IMR-90 (cell line): ENCODE results near the gene INHA. TPM values are rescaled to one million over a fixed set of nuclear protein-coding genes. Genes with fewer than 3 reads are reported as not detected.

ENCODE experiments used
- ATAC-seq: fragments of 200-7000 bp; cut with Tn5 transposase; 2 replicates; pipeline ENCODE4 v1.9.1; 2020; ENCODE audit warnings: low read depth, mild to moderate bottlenecking, moderate library complexity
- BruUV-seq: library from RNA; stranded (reverse); fragments of 400-500 nt; replicated peaks from 2 replicates; lab custom pipeline; 2021; lab: Mats Ljungman, UMichigan
- CTCF ChIA-PET: fragments of 300-600 bp; formaldehyde crosslinking; extraction: SDS; loops from one replicate; lab custom pipeline; 2021; ENCODE audit warnings: antibody characterized with exemption; lab: Yijun Ruan, JAX
- POLR2A ChIA-PET: fragments of 300-600 bp; sonication (Branson Sonifier 250); formaldehyde crosslinking; loops from one replicate; lab custom pipeline; 2022; ENCODE audit warnings: antibody characterized with exemption; ENCODE audit not compliant: unreplicated experiment; lab: Charles Lee
- DNase-seq: peaks from one replicate; pipeline ENCODE4 v3.0.0; 2013
- H2AFZ ChIP-seq: replicated peaks from 2 replicates; pipeline ENCODE3; 2013; ENCODE audit warnings: low read length, mild to moderate bottlenecking; ENCODE audit not compliant: poor library complexity
- H2AK5ac ChIP-seq: 2 replicates; pipeline ENCODE4 v1.6.1; 2013; ENCODE audit warnings: low read depth, low read length, inconsistent platforms
- H2AK9ac ChIP-seq: replicated peaks from 2 replicates; pipeline ENCODE3; 2013; ENCODE audit warnings: mild to moderate bottlenecking, low read depth, low read length, moderate library complexity; ENCODE audit not compliant: poor library complexity
- H2BK120ac ChIP-seq: 2 replicates; pipeline ENCODE4 v1.6.1; 2013; ENCODE audit warnings: low read depth, low read length, inconsistent platforms
- H2BK15ac ChIP-seq: 3 replicates; pipeline ENCODE4 v1.6.1; 2013; ENCODE audit warnings: low read depth, low read length, inconsistent platforms
- H2BK20ac ChIP-seq: 2 replicates; pipeline ENCODE4 v1.6.1; 2013; ENCODE audit warnings: low read depth, mild to moderate bottlenecking, inconsistent platforms, low read length, moderate library complexity
- H2BK5ac ChIP-seq: 2 replicates; pipeline ENCODE4 v1.6.1; 2013; ENCODE audit warnings: mild to moderate bottlenecking, low read depth, low read length, inconsistent platforms; ENCODE audit not compliant: poor library complexity, severe bottlenecking
- H3K14ac ChIP-seq: replicated peaks from 2 replicates; pipeline ENCODE4 v1.6.1; 2013; ENCODE audit warnings: low read depth, low read length, inconsistent platforms
- H3K18ac ChIP-seq: 2 replicates; pipeline ENCODE4 v1.6.1; 2013; ENCODE audit warnings: low read depth, low read length, control low read depth
- H3K23ac ChIP-seq: 2 replicates; pipeline ENCODE4 v1.6.1; 2013; ENCODE audit warnings: low read depth, low read length, inconsistent platforms
- H3K27ac ChIP-seq: 2 replicates; pipeline ENCODE4 v1.5.1; 2013; ENCODE audit warnings: mild to moderate bottlenecking, control low read depth, low read length; ENCODE audit not compliant: insufficient read depth
- H3K27me3 ChIP-seq: 2 replicates; pipeline ENCODE4 v1.6.1; 2013; ENCODE audit warnings: low read length; ENCODE audit not compliant: control insufficient read depth, insufficient read depth
- H3K36me3 ChIP-seq: 2 replicates; pipeline ENCODE4 v1.6.1; 2013; ENCODE audit warnings: low read length, mixed read lengths; ENCODE audit not compliant: control insufficient read depth, insufficient read depth
- H3K4ac ChIP-seq: 2 replicates; pipeline ENCODE4 v1.6.1; 2013; ENCODE audit warnings: low read depth, low read length, inconsistent platforms
- H3K4me1 ChIP-seq: 2 replicates; pipeline ENCODE4 v1.6.1; 2013; ENCODE audit warnings: low read length, mixed read lengths; ENCODE audit not compliant: control insufficient read depth, insufficient read depth
- H3K4me2 ChIP-seq: 2 replicates; pipeline ENCODE4 v1.6.1; 2013; ENCODE audit warnings: low read depth, mild to moderate bottlenecking, control low read depth, low read length, moderate library complexity
- H3K4me3 ChIP-seq: 2 replicates; pipeline ENCODE4 v1.5.1; 2013; ENCODE audit warnings: low read depth, mild to moderate bottlenecking, control low read depth, low read length, moderate library complexity; ENCODE audit not compliant: insufficient read depth
- H3K56ac ChIP-seq: 2 replicates; pipeline ENCODE4 v1.6.1; 2013; ENCODE audit warnings: low read length, inconsistent platforms; ENCODE audit not compliant: insufficient read depth; ENCODE audit errors: extremely low read depth
- H3K79me1 ChIP-seq, 2 experiments: 2 replicates each; pipeline ENCODE4 v1.6.1; 2013; ENCODE audit warnings: low read length in 2 of 2, inconsistent platforms in 1 of 2, low read depth in 1 of 2
- H3K9ac ChIP-seq: 2 replicates; pipeline ENCODE4 v1.6.1; 2013; ENCODE audit warnings: low read depth, low read length, control low read depth
- H3K9me1 ChIP-seq: 2 replicates; pipeline ENCODE4 v1.6.1; 2013; ENCODE audit warnings: low read length, inconsistent platforms; ENCODE audit not compliant: insufficient read depth
- H3K9me3 ChIP-seq: 2 replicates; pipeline ENCODE4 v1.6.1; 2013; ENCODE audit warnings: low read length; ENCODE audit not compliant: control insufficient read depth, insufficient read depth
- H4K20me1 ChIP-seq: 2 replicates; pipeline ENCODE4 v1.6.1; 2013; ENCODE audit warnings: low read length, inconsistent platforms; ENCODE audit not compliant: insufficient read depth
- H4K5ac ChIP-seq: 2 replicates; pipeline ENCODE4 v1.6.1; 2013; ENCODE audit warnings: mild to moderate bottlenecking, low read depth, low read length, control low read depth
- H4K8ac ChIP-seq, 2 experiments: 2 replicates each; pipeline ENCODE4 v1.6.1; 2013; ENCODE audit warnings: low read depth in 2 of 2, low read length in 2 of 2, control low read depth in 1 of 2, inconsistent platforms in 1 of 2
- H4K91ac ChIP-seq: 2 replicates; pipeline ENCODE4 v1.6.1; 2013; ENCODE audit warnings: low read depth, low read length, inconsistent platforms; ENCODE audit not compliant: insufficient read depth
- FOS ChIP-seq: fragments of 150-350 bp; IDR thresholded peaks from 2 replicates; pipeline ENCODE4 v1.6.1; 2016; ENCODE audit warnings: low read depth, low read length
- MAZ ChIP-seq: IDR thresholded peaks from 2 replicates; pipeline ENCODE4 v1.6.1; 2012; ENCODE audit warnings: low read depth, mild to moderate bottlenecking, low read length, improper control_type of control experiment, moderate library complexity, borderline replicate concordance
- RCOR1 ChIP-seq: IDR thresholded peaks from 2 replicates; pipeline ENCODE4 v1.6.1; 2012; ENCODE audit warnings: mild to moderate bottlenecking, low read length, improper control_type of control experiment; ENCODE audit not compliant: insufficient replicate concordance
- SMC3 ChIP-seq: fragments of 150-350 bp; IDR thresholded peaks from 2 replicates; pipeline ENCODE4 v1.6.1; 2016; ENCODE audit warnings: low read depth, mild to moderate bottlenecking, antibody characterized with exemption, low read length, moderate library complexity
- WGBS, 2 experiments: methylation state at CpG; one replicate each; pipeline versions ENCODE4 v1.1.5 to v1.1.7; 2013; ENCODE audit warnings: missing lambda C conversion rate in 2 of 2; ENCODE audit not compliant: insufficient read length in 1 of 2; ENCODE audit errors: extremely low coverage in 2 of 2; 5-methylcytosine and 5-hydroxymethylcytosine counted together
- dilution Hi-C: fragments of 300-500 bp; cut with HindIII; formaldehyde crosslinking; loops from one replicate; pipeline ENCODE4 v1.14.3; 2018; ENCODE audit warnings: low sequenced_read_pairs; ENCODE audit not compliant: unreplicated experiment
- in situ Hi-C: fragments of 300-500 bp; cut with MboI; formaldehyde crosslinking; loops from 3 replicates; pipeline ENCODE4 v1.14.3; 2019; ENCODE audit warnings: low sequenced_read_pairs, inconsistent platforms, mixed read lengths
- intact Hi-C: fragments of 100-400 bp; cut with micrococcal nuclease; formaldehyde crosslinking; loops from 2 replicates; pipeline ENCODE4 v1.10.0; 2022
- polyA plus RNA-seq, 3 experiments: library from polyadenylated mRNA; depleted of rRNA; stranded (reverse); fragments of >200 nt; gene quantifications; 2 replicates each; pipeline ENCODE4 v1.2.3, GENCODE V29; 2012; ENCODE audit warnings: low replicate concordance in 1 of 3
- total RNA-seq: library from RNA; depleted of rRNA; stranded (reverse); fragments of >200 nt; gene quantifications from 2 replicates; pipeline ENCODE4 v1.2.3, GENCODE V29; 2012

Gene INHA
- total and polyA plus RNA-seq, 2 of the 4 experiments (the other 2 are of a cell fraction) = 0.96 TPM; not detected in 1

- Histone ChIP-seq H2BK15ac (no peak within 1 kb of the TSS), H3K27me3 (peaks cover 12% of the 10 kb centered on the region), H2BK5ac (peak within 1 kb of the TSS; percentile 81), H3K4me1 (peaks cover 10% of the 10 kb centered on the region), H3K27ac (peak within 1 kb of the TSS; percentile 94), H3K18ac (peak within 1 kb of the TSS; percentile 60; the same call in 1 of the 2 replicates), H3K9me1 (peaks cover 4% of the 10 kb centered on the region; the same call in 1 of the 2 replicates), H2AK5ac (peak within 1 kb of the TSS; percentile 97), H2AFZ (peak within 1 kb of the TSS; percentile 97), H4K5ac (peak within 1 kb of the TSS; percentile 80), H3K9ac (peak within 1 kb of the TSS; percentile 92), H3K56ac (no peak within 1 kb of the TSS), H4K91ac (peak within 1 kb of the TSS; percentile 70; the same call in 1 of the 2 replicates), H2BK20ac (0 out of 2 replicates have a peak within 1 kb of the TSS, but pooled peaks have one; percentile 16), H3K36me3 (peaks cover 11% of the 10 kb centered on the region; the same call in 1 of the 2 replicates), H3K9me3 (no peaks in the 10 kb centered on the region), H3K14ac (peak within 1 kb of the TSS; percentile 94), H4K20me1 (peaks cover 5% of the 10 kb centered on the region; the same call in 1 of the 2 replicates), H3K4me2 (peak within 1 kb of the TSS; percentile 77), H2BK120ac (peak within 1 kb of the TSS; percentile 64), H3K79me1 (peaks cover 11 to 18% of the 10 kb centered on the region in 2 experiments), H3K4ac (peak within 1 kb of the TSS; percentile 86), H3K23ac (peak within 1 kb of the TSS; percentile 69; the same call in 1 of the 2 replicates), H4K8ac (peak within 1 kb of the TSS; percentile 82 to 96), H2AK9ac (peak within 1 kb of the TSS; percentile 94), H3K4me3 (peak within 1 kb of the TSS; percentile 94)
- intact Hi-C loops (loop anchor here (1.0 kb wide), 1 partner anchor 71 kb away; no protein-coding TSS in a partner anchor), dilution Hi-C loops (no loop called here), in situ Hi-C loops (no loop called here)
- peak; percentile 70 for DNase-seq
- BruUV-seq = no TSS peak
- TF ChIP-seq FOS = 0 out of 2 replicates have a peak, but pooled peaks have one; percentile 8
- TF ChIP-seq RCOR1 = no peak
- 0 out of 2 replicates have a peak, but pooled peaks have one; percentile 24 for TF ChIP-seq MAZ
- no peak for TF ChIP-seq SMC3
- 2% methylated on average over 17 of the region's 42 CpGs; no CpG with 5 or more reads in 1 of the 2 experiments for WGBS, 2 experiments
- POLR2A ChIA-PET = interaction anchor here (0.5 to 0.9 kb wide), 2 partner anchors 14 to 108 kb away, joined by 5 to 6 read pairs; no protein-coding TSS in a partner anchor
- peak; percentile 80 for ATAC-seq
- CTCF ChIA-PET = no interaction called here
Observed at GRCh38 chr2:219571311-219572236, 536 bp upstream of the INHA start, which contains the start of gene OBSL1. Gene OBSL1 (minus strand): TSS chr2:219571539. CDS start chr2:219571232, 307 bp downstream.
